ENCODE results near the gene TBC1D17. TPM values are rescaled to one million over a fixed set of nuclear protein-coding genes. Genes with fewer than 3 reads are reported as not detected.

Gene TBC1D17
- total RNA-seq, 4 donors from 2014 or later: 47.7 to 56.5 (median 49.0) TPM

GRCh38 chr19:49832556-49832955, 44.9 kb upstream of the TBC1D17 start:
- Histone ChIP-seq H3K36me3 (peaks cover 0 to 100% (median 30%) of the 10 kb centered on the region in 3 donors), H3K9me3 (no peaks in the 10 kb centered on the region), H3K27me3 (no peaks in the 10 kb centered on the region), H3K4me3 (no peak overlapping the region), H3K4me1 (no peaks in the 10 kb centered on the region), H3K27ac (no peak overlapping the region)
- DNase-seq (ENCODE audit: low spot score in 2 of 2): no peak
- TF ChIP-seq EP300 (IDR thresholded peaks at IDR 0.05) (no peak), CTCF (IDR thresholded peaks at IDR 0.05) (no peak), POLR2A (IDR thresholded peaks at IDR 0.05) (no peak)
- WGBS, 2 donors: 63 to 72% methylated on average over 9 of the region's 9 CpGs

- Histone ChIP-seq H3K27ac (no peak overlapping the region), H3K9me3 (no peaks in the 10 kb centered on the region), H3K4me3 (no peak overlapping the region), H3K27me3 (no peaks in the 10 kb centered on the region), H3K36me3 (peaks cover 0 to 100% (median 30%) of the 10 kb centered on the region in 3 donors), H3K4me1 (no peaks in the 10 kb centered on the region)
- 89 to 91% methylated on average over 7 of the region's 7 CpGs for WGBS, 2 donors
- DNase-seq (ENCODE audit: low spot score in 2 of 2): no peak
- TF ChIP-seq EP300 (IDR thresholded peaks at IDR 0.05): no peak
- TF ChIP-seq POLR2A (IDR thresholded peaks at IDR 0.05): no peak
- TF ChIP-seq CTCF (IDR thresholded peaks at IDR 0.05): no peak
These were observed 43.9 kb upstream of the TBC1D17 start for GRCh38 chr19:49833599-49833998.

- TF ChIP-seq EP300 (IDR thresholded peaks at IDR 0.05): no peak
- no peak for TF ChIP-seq CTCF (IDR thresholded peaks at IDR 0.05)
- TF ChIP-seq POLR2A (IDR thresholded peaks at IDR 0.05): no peak
- peaks cover 0 to 98% (median 30%) of the 10 kb centered on the region in 3 donors for H3K36me3 ChIP-seq
- no peak for DNase-seq (ENCODE audit: low spot score in 2 of 2)
- 87 to 92% methylated on average over 9 to 10 of the region's 12 CpGs for WGBS, 2 donors
- H3K27ac ChIP-seq: no peak overlapping the region
- no peak overlapping the region for H3K4me3 ChIP-seq
- no peaks in the 10 kb centered on the region for H3K9me3 ChIP-seq
- no peaks in the 10 kb centered on the region for H3K27me3 ChIP-seq
- no peaks in the 10 kb centered on the region for H3K4me1 ChIP-seq
These were observed 41.9 kb upstream of the TBC1D17 start for GRCh38 chr19:49835562-49835961.

- Histone ChIP-seq H3K36me3 (peaks cover 0 to 98% (median 30%) of the 10 kb centered on the region in 3 donors), H3K27ac (no peak overlapping the region), H3K27me3 (no peaks in the 10 kb centered on the region), H3K9me3 (no peaks in the 10 kb centered on the region), H3K4me3 (no peak overlapping the region), H3K4me1 (no peaks in the 10 kb centered on the region)
- TF ChIP-seq POLR2A (IDR thresholded peaks at IDR 0.05): no peak
- no peak for TF ChIP-seq EP300 (IDR thresholded peaks at IDR 0.05)
- no peak for TF ChIP-seq CTCF (IDR thresholded peaks at IDR 0.05)
- WGBS, 2 donors: 91 to 94% methylated on average over 18 to 20 of the region's 20 CpGs
- DNase-seq (ENCODE audit: low spot score in 2 of 2): no peak
These were observed 41.1 kb upstream of the TBC1D17 start for GRCh38 chr19:49836176-49837008.

GRCh38 chr19:49837009-49837310, 40.5 kb upstream of the TBC1D17 start:
- no peak overlapping the region for H3K4me3 ChIP-seq
- H3K36me3 ChIP-seq: peaks cover 0 to 98% (median 28%) of the 10 kb centered on the region in 3 donors
- H3K9me3 ChIP-seq: no peaks in the 10 kb centered on the region
- no peaks in the 10 kb centered on the region for H3K4me1 ChIP-seq
- TF ChIP-seq CTCF (IDR thresholded peaks at IDR 0.05) (no peak), EP300 (IDR thresholded peaks at IDR 0.05) (no peak), POLR2A (IDR thresholded peaks at IDR 0.05) (no peak)
- H3K27ac ChIP-seq: no peak overlapping the region
- H3K27me3 ChIP-seq: no peaks in the 10 kb centered on the region
- no peak for DNase-seq (ENCODE audit: low spot score in 2 of 2)
- 84 to 92% methylated on average over 5 of the region's 5 CpGs for WGBS, 2 donors
